ENCODE results near the gene KREMEN1. TPM values are rescaled to one million over a fixed set of nuclear protein-coding genes. Genes with fewer than 3 reads are reported as not detected.

The KREMEN1 gene
- total RNA-seq, 2 donors from 2014 or later, result 20.2 to 20.7 TPM

DNA sequence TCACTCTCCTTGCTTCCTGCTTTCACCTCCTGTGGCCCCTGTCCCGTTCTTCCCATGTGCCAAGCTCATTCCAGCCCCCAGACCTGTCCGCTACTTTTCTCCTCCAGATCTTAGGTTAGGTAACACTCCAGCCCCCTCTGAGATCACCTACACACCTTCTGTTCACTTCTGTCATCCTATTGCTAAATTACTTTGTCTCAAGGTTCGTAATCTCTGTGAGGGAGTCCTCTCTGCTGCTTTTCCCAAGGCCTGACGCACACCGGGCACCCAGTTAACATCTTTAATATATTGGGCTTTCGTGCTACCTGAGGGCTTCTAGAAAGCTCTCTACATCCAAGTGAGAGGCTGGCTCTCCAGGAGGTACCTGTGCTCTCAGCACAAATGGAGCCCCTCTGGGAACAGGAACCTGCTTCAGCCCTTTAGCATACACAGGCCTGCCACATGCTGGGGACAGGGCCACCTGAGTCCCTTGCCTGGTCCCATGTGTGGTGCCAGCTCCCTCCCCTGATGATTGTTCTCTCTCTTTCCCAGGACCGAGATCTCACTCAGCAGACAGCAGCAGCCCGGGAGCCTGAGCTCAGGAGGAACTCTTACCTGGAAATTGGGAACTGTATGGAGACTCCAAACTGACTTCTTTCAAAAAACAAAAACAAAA lies 19.7 kb upstream of the KREMEN1 start:
- Histone ChIP-seq H3K4me1 (no peaks in the 10 kb centered on the region), H3K36me3 (no peaks in the 10 kb centered on the region), H3K27me3 (no peaks in the 10 kb centered on the region), H3K9ac (ENCODE audit: low read depth in 2 of 2, low read length in 2 of 2) (no peak overlapping the region), H3K27ac (no peak overlapping the region), H3K9me3 (no peaks in the 10 kb centered on the region), H3K4me3 (no peak overlapping the region)
- no peak for DNase-seq
- TF ChIP-seq, protein P1, sequence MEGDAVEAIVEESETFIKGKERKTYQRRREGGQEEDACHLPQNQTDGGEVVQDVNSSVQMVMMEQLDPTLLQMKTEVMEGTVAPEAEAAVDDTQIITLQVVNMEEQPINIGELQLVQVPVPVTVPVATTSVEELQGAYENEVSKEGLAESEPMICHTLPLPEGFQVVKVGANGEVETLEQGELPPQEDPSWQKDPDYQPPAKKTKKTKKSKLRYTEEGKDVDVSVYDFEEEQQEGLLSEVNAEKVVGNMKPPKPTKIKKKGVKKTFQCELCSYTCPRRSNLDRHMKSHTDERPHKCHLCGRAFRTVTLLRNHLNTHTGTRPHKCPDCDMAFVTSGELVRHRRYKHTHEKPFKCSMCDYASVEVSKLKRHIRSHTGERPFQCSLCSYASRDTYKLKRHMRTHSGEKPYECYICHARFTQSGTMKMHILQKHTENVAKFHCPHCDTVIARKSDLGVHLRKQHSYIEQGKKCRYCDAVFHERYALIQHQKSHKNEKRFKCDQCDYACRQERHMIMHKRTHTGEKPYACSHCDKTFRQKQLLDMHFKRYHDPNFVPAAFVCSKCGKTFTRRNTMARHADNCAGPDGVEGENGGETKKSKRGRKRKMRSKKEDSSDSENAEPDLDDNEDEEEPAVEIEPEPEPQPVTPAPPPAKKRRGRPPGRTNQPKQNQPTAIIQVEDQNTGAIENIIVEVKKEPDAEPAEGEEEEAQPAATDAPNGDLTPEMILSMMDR (IDR thresholded peaks at IDR 0.05), result no peak
- intact Hi-C loops (cut with DNase I), result no loop called here

DNA sequence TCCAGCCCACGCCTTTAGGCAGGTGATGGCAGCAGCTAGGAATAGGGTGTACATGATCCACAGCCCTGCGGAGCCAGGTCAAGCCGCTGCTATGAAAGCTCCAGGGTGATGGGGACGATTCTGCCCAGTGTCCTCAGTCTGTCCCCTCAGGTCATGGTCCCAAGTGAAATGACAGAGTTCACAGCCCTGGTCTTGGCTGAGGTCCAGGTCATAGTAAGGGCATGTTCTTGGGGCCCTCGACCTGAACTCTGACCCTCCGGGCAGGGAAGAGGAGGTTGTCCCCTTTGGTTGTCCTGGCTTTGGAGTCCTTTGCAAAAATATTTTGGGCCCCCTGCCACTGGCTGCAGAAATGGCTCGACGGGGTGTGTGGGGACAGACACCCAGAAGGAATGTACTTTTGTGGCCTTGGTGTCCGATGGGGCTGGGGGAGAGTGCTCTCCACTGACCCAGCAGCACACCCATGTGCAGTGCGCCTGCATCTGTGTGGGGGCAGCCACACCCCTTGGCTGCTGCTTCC lies 18.5 kb upstream of the KREMEN1 start:
- Histone ChIP-seq H3K9ac (ENCODE audit: low read depth in 2 of 2, low read length in 2 of 2) (no peak overlapping the region), H3K36me3 (no peaks in the 10 kb centered on the region), H3K9me3 (no peaks in the 10 kb centered on the region), H3K27me3 (no peaks in the 10 kb centered on the region), H3K4me1 (no peaks in the 10 kb centered on the region), H3K27ac (no peak overlapping the region), H3K4me3 (no peak overlapping the region)
- TF ChIP-seq, protein P1 (IDR thresholded peaks at IDR 0.05), result no peak
- DNase-seq, result no peak
- intact Hi-C loops (cut with DNase I), result no loop called here

DNA sequence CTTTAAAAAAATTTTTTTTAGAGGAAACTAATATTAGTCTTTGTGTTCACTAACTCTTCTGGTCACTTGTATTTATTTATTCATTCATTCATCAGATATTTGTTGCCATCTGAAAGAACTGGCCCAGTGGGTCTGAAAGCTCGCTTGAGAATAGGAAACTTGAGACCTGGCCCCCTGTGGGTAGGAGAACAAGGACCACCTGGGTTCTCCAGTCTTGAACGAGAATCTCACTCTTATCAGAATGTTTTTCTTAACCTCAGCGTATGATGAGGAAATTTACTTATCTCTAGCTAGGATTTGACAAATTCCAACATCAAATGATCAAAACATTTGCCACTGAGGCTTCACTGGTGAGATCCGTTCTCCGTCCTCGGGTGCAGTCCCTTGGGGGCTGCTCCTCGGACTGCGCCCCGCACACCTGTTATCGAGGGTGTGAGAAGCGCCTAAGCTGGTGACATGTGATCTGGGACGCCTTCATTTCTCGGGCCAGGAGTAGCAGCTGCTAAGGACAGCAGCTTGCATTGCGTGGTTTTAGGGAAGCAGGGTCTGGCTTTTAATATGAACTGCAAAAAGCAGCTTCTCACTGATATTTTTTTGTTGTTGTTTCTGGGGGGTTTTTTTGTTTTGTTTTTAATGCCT lies 17.5 kb upstream of the KREMEN1 start:
- no peak for DNase-seq
- Histone ChIP-seq H3K27ac (no peak overlapping the region), H3K4me3 (no peak overlapping the region), H3K9ac (ENCODE audit: low read depth in 2 of 2, low read length in 2 of 2) (no peak overlapping the region), H3K27me3 (no peaks in the 10 kb centered on the region), H3K4me1 (no peaks in the 10 kb centered on the region), H3K36me3 (no peaks in the 10 kb centered on the region), H3K9me3 (no peaks in the 10 kb centered on the region)
- intact Hi-C loops (cut with DNase I), result no loop called here
- TF ChIP-seq, protein P1 (IDR thresholded peaks at IDR 0.05), result no peak

DNA sequence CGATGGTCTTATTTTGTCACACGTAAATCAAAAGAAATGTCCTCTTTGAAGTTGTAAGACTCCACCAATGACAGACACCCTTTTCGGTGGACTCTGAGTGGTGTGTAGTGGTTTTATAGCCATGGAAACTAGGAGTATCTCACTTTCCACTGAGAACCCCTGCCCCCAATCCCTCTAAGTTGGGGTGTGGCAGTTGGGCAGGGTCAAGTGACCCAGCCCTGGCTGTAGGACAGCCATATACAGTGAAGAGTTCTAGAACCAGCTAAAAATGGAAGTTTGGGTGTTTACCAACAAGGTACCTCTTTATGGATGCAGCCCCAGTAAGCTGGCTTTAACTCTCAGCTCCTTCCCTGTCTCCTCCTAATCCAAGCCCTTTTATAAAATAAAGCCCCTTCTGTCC lies 16.4 kb upstream of the KREMEN1 start:
- Histone ChIP-seq H3K9ac (ENCODE audit: low read depth in 2 of 2, low read length in 2 of 2) (no peak overlapping the region), H3K27me3 (no peaks in the 10 kb centered on the region), H3K27ac (no peak overlapping the region), H3K9me3 (no peaks in the 10 kb centered on the region), H3K4me1 (no peaks in the 10 kb centered on the region), H3K36me3 (no peaks in the 10 kb centered on the region), H3K4me3 (no peak overlapping the region)
- TF ChIP-seq, protein P1 (IDR thresholded peaks at IDR 0.05), result no peak
- DNase-seq, result no peak
- intact Hi-C loops (cut with DNase I), result no loop called here

DNA sequence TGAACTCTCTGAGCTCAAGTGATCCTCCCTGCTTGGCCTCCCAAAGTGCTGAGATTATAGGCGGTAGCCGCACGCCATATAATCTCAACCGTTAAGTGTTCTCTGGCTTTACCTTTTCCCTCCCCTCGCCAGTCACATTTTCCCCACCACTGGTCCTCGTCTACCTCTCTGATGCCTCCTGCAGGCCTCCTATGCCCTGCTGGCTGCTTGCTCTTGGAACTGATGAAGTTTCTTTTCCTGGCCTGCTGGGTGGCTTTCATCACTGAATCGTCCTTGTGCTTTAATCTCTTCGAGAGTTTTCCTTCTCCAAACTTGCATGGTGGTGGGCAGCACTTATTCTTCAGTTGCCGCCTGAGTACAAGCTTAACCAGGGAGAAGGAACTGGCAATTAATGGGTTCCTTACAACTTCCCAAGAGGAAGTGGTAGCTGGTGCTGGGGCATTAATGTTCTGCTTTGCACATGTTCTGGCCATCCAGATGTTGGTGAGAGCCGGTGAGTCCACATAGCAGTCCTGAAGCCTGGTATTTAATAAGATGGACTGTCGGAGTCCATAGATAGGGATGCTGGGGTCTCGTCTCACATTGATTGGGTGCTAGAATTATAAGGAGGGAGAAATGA lies 12.5 kb upstream of the KREMEN1 start:
- TF ChIP-seq, protein P1 (IDR thresholded peaks at IDR 0.05), result no peak
- H3K4me3 ChIP-seq, result no peak overlapping the region
- no peaks in the 10 kb centered on the region for H3K4me1 ChIP-seq
- no peak for DNase-seq
- intact Hi-C loops (cut with DNase I), result no loop called here
- H3K27ac ChIP-seq, result no peak overlapping the region
- H3K27me3 ChIP-seq, result no peaks in the 10 kb centered on the region
- H3K9me3 ChIP-seq, result no peaks in the 10 kb centered on the region
- H3K36me3 ChIP-seq, result no peaks in the 10 kb centered on the region
- H3K9ac ChIP-seq (ENCODE audit: low read depth in 2 of 2, low read length in 2 of 2), result no peak overlapping the region
